Measurements from ENCODE around the gene PQBP1. TPM values are rescaled to one million over a fixed set of nuclear protein-coding genes. Genes with fewer than 3 reads are reported as not detected.
"Not testable (repeated sequence)": the region's sequence is repeated elsewhere in the genome, so short reads cannot be mapped to it uniquely, and the experiment has no call there.

The PQBP1 gene, protein sequence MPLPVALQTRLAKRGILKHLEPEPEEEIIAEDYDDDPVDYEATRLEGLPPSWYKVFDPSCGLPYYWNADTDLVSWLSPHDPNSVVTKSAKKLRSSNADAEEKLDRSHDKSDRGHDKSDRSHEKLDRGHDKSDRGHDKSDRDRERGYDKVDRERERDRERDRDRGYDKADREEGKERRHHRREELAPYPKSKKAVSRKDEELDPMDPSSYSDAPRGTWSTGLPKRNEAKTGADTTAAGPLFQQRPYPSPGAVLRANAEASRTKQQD
- polyA plus RNA-seq (ENCODE audit: insufficient read length) = 69.1 TPM

GRCh38 chrX:48897625-48898306 lies at the start of gene PQBP1, which contains the start of gene TIMM17B:
Gene PQBP1, plus strand, starts transcription at chrX:48897930. Its CDS starts 580 bp downstream, at chrX:48898510.
Gene TIMM17B, minus strand, starts transcription at chrX:48897768. Its CDS starts 19 bp downstream, at chrX:48897749.
- peak; percentile 92 for DNase-seq

- DNase-seq = no peak
Observed at GRCh38 chrX:48848847-48849246, 48.9 kb upstream of the PQBP1 start.

DNA sequence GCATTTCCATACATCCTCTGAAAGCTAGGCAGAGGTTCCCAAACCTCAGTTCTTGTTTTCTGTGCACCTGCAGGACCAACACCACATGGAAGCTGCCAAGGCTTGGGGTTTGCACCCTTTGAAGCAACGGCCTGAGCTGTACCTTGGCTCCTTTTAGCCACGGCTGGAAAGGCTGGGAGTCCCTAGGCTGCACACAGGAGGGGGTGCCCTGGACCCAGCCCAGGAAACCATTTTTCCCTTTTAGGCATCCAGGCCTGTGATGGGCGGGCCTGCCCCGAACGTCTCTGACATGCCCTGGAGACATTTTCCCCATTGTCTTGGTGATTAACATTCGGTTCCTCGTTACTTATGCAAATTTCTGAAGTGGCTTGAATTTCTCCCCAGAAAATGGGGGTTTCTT lies 44.9 kb upstream of the PQBP1 start:
- no peak for DNase-seq

DNA sequence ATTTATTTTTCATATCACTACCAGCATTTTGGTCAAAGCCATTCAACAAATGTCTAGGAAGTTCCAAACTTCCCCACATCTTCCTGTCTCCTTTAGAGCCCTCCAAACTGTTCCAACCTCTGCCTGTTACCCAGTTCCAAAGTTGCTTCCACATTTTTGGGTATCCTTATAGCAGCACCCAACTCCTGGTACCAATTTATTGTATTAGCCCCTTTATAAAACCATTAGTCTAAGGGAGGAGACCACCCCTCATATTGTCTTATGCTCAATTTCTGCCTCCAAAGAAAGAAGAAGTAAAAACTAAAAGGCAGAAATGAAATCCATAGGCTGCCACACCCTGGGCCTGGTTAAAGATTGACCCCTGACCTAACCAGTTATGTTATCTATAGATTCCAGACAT lies 44.2 kb upstream of the PQBP1 start:
- not testable (repeated sequence) for DNase-seq

DNA sequence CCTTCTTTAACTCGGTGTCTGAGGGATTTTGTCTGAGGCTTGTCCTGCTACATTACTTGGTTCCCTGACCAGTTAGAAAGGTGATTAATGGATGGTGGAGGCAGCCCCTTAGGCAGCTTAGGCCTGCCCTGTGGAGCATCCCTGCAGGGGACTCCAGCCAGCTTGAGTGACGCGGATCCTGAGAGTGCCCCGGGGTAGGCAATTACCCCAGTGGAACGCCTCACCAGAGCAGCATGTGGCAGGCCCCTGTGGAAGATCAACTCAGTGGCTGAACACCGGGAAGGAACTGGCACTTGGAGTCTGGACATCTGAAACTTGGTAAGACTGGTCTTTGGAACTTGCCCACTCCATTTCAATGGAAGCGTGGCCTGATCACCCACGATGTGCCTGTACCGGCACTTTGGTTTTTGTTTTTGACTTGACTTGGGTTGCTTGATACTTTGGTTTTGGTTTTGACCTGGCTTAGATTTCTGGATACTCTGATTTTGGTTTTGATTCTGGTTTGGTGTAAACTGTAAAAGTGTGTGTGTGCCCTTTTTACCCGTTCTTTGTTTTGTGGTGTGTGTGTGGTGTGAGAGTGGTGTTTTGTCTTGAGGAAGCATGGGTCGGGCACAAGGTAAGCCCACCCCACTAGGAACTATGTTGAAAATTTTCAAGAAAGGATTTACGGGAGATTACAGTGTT lies 43.5 kb upstream of the PQBP1 start:
- not testable (repeated sequence) for DNase-seq

DNA sequence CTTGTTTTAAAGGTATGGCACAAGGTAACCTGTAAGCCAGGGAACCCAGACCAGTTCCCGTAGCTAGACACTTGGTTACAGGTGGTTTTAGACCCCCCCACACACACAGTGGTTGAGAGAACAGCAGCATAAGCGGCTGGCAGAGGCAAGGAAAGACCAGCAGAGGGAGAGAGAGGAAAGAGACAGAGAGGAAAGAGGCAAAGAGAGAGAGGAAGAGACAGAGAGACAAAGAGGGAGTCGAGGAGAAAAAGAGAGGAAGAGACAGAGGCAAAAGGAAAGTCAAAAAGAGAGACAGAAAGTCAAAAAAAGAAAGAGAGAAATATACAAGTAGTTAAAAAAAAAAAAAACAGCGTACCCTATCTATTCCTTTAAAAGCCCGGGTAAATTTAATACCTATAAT lies 42.8 kb upstream of the PQBP1 start:
- DNase-seq = no peak

DNA sequence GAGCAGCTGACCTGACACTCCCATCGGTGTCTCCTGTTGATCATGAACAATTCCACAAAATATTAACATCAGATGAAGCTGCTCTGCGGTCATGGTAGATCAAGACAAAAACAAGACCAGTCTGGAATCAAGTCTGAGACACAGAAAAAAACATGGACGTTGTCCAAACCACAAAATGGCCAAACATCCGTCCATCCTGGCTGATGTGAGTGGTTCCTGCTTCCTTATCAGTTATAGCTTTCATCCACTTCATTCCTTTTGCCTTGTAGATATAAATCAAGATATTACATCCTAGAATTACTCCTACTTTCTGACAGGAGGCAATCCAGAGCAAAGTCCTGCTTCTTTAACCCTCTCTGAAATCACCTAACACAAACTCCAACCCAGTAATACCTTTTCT lies 33.5 kb upstream of the PQBP1 start:
- no peak for DNase-seq

GRCh38 chrX:48872017-48872416 lies 25.7 kb upstream of the PQBP1 start:
- DNase-seq = not testable (repeated sequence)

GRCh38 chrX:48876944-48877343 lies 20.8 kb upstream of the PQBP1 start:
- DNase-seq = not testable (repeated sequence)

- no peak for DNase-seq
Observed at GRCh38 chrX:48883729-48884128, 14.0 kb upstream of the PQBP1 start.

DNA sequence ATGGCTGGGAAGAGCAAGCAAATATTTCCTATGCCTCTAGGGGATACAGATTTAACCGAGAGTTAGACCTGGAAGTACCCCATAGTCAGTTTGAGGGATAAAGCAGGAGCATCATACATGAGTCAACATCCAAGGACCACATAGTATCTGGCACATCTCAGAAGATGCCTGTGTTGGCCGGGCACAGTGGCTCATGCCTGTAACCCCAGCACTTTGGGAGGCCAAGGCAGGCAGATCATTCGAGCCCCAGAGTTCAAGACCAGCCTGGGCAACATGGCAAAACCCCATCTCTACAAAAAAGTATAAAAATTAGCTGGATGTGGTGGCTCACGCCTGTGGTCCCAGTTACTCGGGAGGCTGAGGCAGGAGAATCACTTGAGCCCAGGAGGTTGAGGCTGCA lies 11.1 kb upstream of the PQBP1 start:
- not testable (repeated sequence) for DNase-seq

DNA sequence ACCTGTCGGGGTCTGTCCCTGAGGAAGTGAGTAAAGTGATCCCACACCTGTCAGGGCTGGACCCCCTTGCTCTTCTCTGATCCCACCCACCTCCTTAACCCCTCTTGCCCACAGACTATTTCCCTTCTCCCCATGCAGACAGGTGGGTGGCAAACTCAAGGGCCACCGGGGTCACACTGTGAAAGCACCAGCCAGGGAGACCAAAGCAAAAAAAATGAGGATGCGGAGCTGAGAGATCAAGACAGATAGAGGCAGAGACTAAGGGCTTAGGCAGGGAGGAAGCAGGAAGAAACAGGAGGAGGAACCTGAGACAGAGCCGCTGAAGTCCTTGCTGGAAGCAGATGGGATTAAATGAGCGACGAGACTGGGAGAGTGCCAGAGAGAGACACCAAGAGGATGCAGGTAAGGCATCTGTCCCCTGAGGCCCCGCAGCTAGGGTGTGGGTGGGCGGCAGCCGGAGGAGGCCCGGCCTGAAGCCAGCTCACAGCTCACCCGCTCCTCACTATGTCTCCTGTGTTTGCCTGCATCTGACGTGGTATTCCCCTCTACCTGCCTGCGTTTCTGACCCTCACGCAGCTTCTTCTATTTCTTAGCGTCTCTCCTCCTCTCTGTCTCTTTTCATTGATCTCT lies 7.3 kb upstream of the PQBP1 start:
- no peak for DNase-seq

- no peak for DNase-seq
Observed at GRCh38 chrX:48890934-48891401, 6.8 kb upstream of the PQBP1 start.

- peak; percentile 73 for DNase-seq
Observed at GRCh38 chrX:48891402-48892288, 6.1 kb upstream of the PQBP1 start.

DNA sequence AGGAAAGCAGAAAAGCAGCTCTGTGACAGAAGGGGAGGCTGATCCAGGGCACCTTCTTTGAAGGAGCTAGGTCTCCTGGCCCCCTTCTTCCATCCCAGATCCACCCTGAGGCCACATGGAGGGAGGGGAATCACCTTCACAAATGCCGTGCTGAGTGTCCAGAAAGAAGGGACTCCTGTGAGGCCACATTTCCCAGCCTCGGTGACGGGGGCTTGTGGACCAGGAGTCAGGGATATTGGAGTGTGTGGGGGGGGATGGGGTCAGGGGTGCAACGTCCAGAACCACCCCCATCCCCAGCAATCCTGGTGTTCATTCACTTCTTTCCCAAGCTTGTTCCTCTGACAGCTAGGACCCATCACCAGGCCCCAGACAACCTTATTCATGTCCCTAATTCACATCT lies 4.8 kb upstream of the PQBP1 start:
- DNase-seq = no peak

GRCh38 chrX:48893556-48894348 lies 4.0 kb upstream of the PQBP1 start:
- DNase-seq = no peak

- DNase-seq = no peak
Observed at GRCh38 chrX:48894891-48895290, 2.8 kb upstream of the PQBP1 start.

- no peak for DNase-seq
Observed at GRCh38 chrX:48896611-48897011, 1.1 kb upstream of the PQBP1 start.

GRCh38 chrX:48897157-48897624 lies 539 bp upstream of the PQBP1 start:
- DNase-seq = peak; percentile 71

DNA sequence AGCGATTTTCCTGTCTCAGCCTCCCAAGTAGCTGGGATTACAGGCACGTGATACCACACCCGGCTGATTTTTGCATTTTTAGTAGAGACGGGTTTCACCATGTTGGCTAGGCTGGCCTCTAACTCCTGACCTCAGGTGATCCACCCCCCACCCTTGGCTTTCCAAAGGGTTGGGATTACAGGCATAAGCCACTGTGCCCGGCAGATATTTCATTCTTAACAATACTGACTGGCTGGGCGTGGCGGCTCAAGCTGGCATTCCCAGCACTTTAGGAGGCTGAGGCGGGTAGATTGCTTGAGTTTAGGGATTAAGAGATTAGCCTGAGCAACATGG lies 1.3 kb downstream of the PQBP1 start:
- DNase-seq = no peak

DNA sequence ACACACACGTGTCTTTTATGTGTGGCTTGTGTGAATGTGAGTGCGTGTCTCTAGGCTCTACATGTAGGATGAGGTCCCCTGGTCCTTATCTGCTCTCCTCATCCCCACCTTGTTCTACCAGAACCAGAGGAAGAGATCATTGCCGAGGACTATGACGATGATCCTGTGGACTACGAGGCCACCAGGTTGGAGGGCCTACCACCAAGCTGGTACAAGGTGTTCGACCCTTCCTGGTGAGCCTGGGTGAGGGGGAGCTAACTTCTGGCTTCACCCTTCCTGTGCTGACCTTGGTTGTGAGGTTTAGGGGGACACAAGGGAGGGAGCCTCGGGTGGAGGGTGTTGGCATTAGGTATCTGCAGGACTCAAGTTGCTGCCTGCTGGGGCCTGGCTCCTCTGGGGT lies 3.3 kb downstream of the PQBP1 start:
- no peak for DNase-seq

All from hindlimb muscle (tissue), 1 donor.